SU-DHL-6 (cell line): ENCODE data around the gene DNAJA2.

Source experiments
- H2AFZ ChIP-seq: fragments of 200-600 bp; sonication (generic); 2 replicates; pipeline ENCODE4 v1.6.1; 2014; ENCODE audit warnings: low read depth, mild to moderate bottlenecking, moderate library complexity, mixed read lengths, antibody characterized with exemption, low read length; ENCODE audit not compliant: severe bottlenecking
- H3F3A ChIP-seq: fragments of 200-600 bp; shearing (Covaris generic); 2 replicates; pipeline ENCODE4 v1.6.0; 2016; ENCODE audit warnings: antibody characterized with exemption, mild to moderate bottlenecking; ENCODE audit not compliant: insufficient read depth
- H3K27ac ChIP-seq: fragments of 200-600 bp; sonication (generic); 2 replicates; pipeline ENCODE4 v1.5.1; 2016; ENCODE audit warnings: low read depth, mild to moderate bottlenecking, low read length, moderate library complexity, mixed read lengths
- H3K27me3 ChIP-seq: fragments of 200-600 bp; sonication (generic), shearing (Covaris generic); 2 replicates; pipeline ENCODE4 v1.6.0; 2014; ENCODE audit warnings: mild to moderate bottlenecking, low read length
- H3K36me3 ChIP-seq: fragments of 200-600 bp; sonication (generic); 2 replicates; pipeline ENCODE4 v1.6.1; 2014; ENCODE audit warnings: mild to moderate bottlenecking, low read length, mixed read lengths
- H3K4me2 ChIP-seq: fragments of 300-600, 200-600 bp; shearing (Covaris generic), sonication (generic); 2 replicates; pipeline ENCODE4 v1.6.0; 2014; ENCODE audit warnings: low read length, low read depth, mild to moderate bottlenecking; ENCODE audit not compliant: poor library complexity, severe bottlenecking
- H3K4me3 ChIP-seq: fragments of 200-600 bp; sonication (generic); 2 replicates; pipeline ENCODE4 v1.5.1; 2014; ENCODE audit warnings: antibody characterized with exemption, low read length, mild to moderate bottlenecking, mixed read lengths; ENCODE audit not compliant: insufficient read depth, poor library complexity, severe bottlenecking
- H3K79me2 ChIP-seq: fragments of 200-600 bp; sonication (generic); 2 replicates; pipeline ENCODE4 v1.6.1; 2014; ENCODE audit warnings: mild to moderate bottlenecking, low read length, moderate library complexity; ENCODE audit not compliant: insufficient read depth
- H3K9ac ChIP-seq: fragments of 200-600 bp; sonication (generic); 2 replicates; pipeline ENCODE4 v1.7.0; 2014; ENCODE audit warnings: mild to moderate bottlenecking, low read length
- H3K9me2 ChIP-seq: fragments of 200-600 bp; sonication (generic); replicated peaks from 2 replicates; pipeline ENCODE4 v1.6.1; 2014; ENCODE audit warnings: low read length; ENCODE audit not compliant: insufficient read depth
- H3K9me3 ChIP-seq: fragments of 200-600 bp; sonication (generic); 2 replicates; pipeline ENCODE4 v1.6.1; 2014; ENCODE audit warnings: low read length, mixed read lengths; ENCODE audit not compliant: insufficient read depth
- H4K20me1 ChIP-seq: fragments of 200-600 bp; sonication (generic); 2 replicates; pipeline ENCODE4 v1.6.1; 2014; ENCODE audit warnings: low read depth, mild to moderate bottlenecking, antibody characterized with exemption, low read length, moderate library complexity, mixed read lengths
- CTCF ChIP-seq: fragments of 200-600 bp; sonication (generic); IDR thresholded peaks from one replicate; pipeline ENCODE4 v1.5.1; 2017; ENCODE audit warnings: antibody characterized with exemption, mild to moderate bottlenecking, low read length, moderate library complexity; ENCODE audit not compliant: insufficient read depth, poor library complexity, severe bottlenecking
- EZH2phosphoT487 ChIP-seq: fragments of 200-600 bp; sonication (generic), shearing (Covaris generic); conservative IDR thresholded peaks from 2 replicates; pipeline ENCODE4 v1.6.1; 2018; ENCODE audit warnings: mild to moderate bottlenecking, antibody characterized with exemption, low read length, moderate library complexity, mixed read lengths

The DNAJA2 gene

GRCh38 chr16:46991729-46992704, 18.5 kb upstream of the DNAJA2 start:
- TF ChIP-seq EZH2phosphoT487 = no peak
- TF ChIP-seq CTCF = no peak
- no peaks in the 10 kb centered on the region for H3K36me3 ChIP-seq
- H3K4me2 ChIP-seq = no peak overlapping the region
- H2AFZ ChIP-seq = no peak overlapping the region
- H3K4me3 ChIP-seq = no peak overlapping the region
- no peaks in the 10 kb centered on the region for H3F3A ChIP-seq
- H3K9me3 ChIP-seq = no peaks in the 10 kb centered on the region
- H3K9me2 ChIP-seq = no peaks in the 10 kb centered on the region
- no peaks in the 10 kb centered on the region for H4K20me1 ChIP-seq
- no peaks in the 10 kb centered on the region for H3K27me3 ChIP-seq
- H3K27ac ChIP-seq = no peak overlapping the region
- H3K9ac ChIP-seq = no peak overlapping the region
- H3K79me2 ChIP-seq = no peaks in the 10 kb centered on the region

GRCh38 chr16:46986896-46987295, 13.4 kb upstream of the DNAJA2 start:
- Histone ChIP-seq H3K79me2 (no peaks in the 10 kb centered on the region), H3K4me3 (no peak overlapping the region), H4K20me1 (no peaks in the 10 kb centered on the region), H3K27ac (no peak overlapping the region), H3F3A (no peaks in the 10 kb centered on the region), H2AFZ (no peak overlapping the region), H3K36me3 (no peaks in the 10 kb centered on the region), H3K9me3 (no peaks in the 10 kb centered on the region), H3K9ac (no peak overlapping the region), H3K4me2 (no peak overlapping the region), H3K27me3 (no peaks in the 10 kb centered on the region), H3K9me2 (no peaks in the 10 kb centered on the region)
- TF ChIP-seq EZH2phosphoT487 (no peak), CTCF (no peak)

GRCh38 chr16:46986438-46986837, 13.0 kb upstream of the DNAJA2 start:
- Histone ChIP-seq H3K4me2 (no peak overlapping the region), H3K9me3 (no peaks in the 10 kb centered on the region), H3K27ac (no peak overlapping the region), H2AFZ (no peak overlapping the region), H3K9me2 (no peaks in the 10 kb centered on the region), H3K79me2 (no peaks in the 10 kb centered on the region), H3K9ac (no peak overlapping the region), H3K4me3 (no peak overlapping the region), H4K20me1 (no peaks in the 10 kb centered on the region), H3K36me3 (no peaks in the 10 kb centered on the region), H3K27me3 (no peaks in the 10 kb centered on the region), H3F3A (no peaks in the 10 kb centered on the region)
- TF ChIP-seq CTCF = no peak
- TF ChIP-seq EZH2phosphoT487 = no peak
